Pons (tissue), 1 donor: ENCODE results near the gene DNAJC30.

ENCODE experiments used
- DNase-seq: peaks from one replicate; pipeline ENCODE4 v3.0.0-alpha.2; 2016; ENCODE audit warnings: low spot score

DNAJC30 gene

DNA sequence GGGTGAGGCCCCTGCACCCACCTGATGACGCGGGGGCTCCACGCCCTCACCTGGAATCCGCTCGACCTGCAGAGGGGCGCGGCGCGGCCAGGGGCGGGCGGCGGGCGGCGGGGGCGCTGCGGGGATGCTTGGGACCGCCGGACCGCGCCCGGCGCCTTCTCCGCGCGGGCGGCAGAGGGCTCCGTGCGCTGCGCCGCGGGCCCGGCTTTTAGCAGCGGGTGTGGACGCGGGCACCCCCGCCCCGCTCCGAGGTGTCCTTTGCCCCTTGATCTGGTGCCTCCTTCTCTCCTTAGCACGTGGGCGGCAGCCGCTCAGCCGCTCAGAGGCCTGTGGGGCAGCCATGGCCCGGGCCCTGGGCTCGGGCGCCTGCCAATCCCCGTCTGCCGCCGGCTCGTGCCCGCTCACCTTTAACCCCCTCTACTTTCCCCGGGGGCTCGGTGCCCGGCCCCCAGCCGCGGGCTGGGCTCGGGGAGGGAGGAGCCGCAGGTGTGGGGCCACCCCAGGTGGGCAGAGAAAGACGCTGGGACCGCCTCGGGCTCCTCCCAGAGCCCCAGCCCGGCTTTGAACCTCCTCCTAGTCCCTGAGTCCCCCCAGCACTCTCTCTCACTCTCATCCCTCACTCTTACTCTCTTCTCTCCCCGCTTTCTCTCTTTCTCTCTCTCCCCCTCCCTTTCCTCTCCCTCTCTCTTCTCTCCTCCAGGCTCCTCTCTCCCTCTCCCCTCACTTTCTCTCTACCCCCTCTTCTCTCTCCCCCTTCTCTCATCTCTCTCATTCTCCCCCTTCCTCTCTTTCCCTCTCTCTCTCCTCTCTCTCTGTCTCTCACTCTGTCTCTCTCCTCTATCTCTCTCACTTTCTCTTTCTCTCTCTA, 35.3 kb downstream of the DNAJC30 start:
- no peak for DNase-seq

DNA sequence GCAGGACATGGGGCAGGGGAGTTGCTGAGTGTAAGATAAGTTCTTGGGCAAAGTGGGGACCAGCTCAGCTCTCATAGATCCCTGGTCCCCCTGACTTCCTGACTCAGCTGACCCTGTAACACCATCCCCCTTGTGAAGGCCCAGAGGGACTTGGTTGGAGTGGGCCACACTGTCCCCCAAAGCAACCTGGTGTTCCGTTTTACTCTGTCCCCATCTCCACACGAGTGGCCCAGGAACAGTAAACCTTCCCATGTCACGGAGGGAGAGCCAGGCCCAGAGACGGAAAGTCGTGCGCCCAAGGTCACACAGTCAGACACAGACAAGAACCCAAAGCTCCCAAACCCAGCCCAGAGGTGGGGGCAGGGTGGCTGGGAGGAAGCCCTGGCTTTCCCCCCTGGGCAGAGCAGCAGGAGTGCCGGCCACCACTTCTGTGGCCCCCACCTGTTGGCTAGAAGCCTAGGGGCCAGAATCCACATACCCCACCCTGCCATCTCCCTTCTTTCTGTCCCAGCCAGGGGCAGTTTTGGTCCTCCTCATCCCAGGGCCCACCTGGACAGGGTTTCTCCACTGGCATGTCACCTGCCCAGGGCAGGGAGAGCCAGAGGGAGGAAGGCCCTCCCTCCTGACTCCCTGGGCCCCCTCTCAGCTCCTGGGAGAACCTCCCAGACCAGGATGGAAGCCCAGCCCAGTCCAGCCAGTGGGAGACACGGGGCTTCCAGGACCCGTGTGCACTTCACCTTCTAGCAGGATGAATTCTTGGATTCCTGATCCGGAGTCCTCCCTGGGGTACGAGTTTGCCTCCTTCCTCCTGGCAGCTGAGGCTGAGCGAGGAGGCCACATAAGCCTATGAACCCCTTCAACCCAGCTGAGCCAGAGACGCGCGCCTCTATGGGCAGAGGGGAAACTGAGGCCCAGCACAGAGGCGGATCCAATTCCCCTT, 36.2 kb downstream of the DNAJC30 start:
- DNase-seq, result no peak

DNA sequence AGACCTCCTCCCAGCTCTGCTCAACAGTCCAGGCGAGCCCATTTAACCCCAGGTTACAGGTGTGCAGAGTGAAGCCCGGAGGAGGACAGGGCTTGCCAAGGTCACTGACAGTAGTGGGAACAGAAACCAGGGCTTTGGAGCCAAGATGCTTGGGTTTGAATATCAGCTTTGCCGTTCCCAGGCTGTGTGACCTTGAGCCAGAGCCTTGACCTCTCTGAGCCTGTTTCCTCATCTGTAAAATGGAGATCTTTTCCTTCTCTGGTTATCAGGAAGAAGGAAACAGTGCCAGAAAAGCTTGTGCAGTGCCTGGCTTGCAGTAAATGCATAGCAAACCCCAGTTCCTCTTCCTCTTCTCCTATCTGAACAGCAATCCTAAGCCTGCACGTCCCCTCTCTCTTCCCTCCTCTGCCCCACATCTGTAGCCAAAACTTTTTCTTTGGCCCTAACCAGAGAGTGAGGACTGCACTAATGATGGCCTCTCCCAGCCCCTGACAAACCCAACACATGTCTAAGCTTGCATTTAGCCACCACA, 37.5 kb downstream of the DNAJC30 start:
- no peak for DNase-seq

DNA sequence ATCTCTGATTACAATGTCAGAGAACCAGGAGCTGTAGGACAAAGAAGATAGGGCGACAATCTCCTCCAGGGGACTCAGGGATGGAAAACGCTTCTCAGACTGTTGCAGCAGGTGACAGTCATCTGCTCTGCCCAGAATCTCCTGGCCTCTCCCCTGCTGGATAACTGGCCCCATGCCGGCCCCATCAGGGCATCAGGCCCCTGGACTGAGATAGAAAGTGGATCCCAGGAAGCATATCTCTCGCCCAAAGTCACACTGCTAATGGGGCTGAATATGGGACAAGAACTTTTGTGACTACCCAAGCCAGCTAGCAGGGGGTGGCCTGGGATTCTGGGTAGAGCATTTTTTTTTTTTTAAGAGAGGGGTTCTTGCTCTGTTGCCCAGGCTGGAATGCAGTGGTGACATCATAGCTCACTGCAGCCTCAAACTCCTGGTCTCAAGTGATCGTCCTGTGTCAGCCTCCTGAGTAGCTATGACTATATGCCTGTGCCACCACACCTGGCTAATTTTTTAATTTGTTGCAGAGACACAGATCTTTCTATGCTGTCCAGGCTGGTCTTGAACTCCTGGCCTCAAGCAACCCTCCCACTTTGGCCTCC, 38.5 kb downstream of the DNAJC30 start:
- DNase-seq, result no peak

DNA sequence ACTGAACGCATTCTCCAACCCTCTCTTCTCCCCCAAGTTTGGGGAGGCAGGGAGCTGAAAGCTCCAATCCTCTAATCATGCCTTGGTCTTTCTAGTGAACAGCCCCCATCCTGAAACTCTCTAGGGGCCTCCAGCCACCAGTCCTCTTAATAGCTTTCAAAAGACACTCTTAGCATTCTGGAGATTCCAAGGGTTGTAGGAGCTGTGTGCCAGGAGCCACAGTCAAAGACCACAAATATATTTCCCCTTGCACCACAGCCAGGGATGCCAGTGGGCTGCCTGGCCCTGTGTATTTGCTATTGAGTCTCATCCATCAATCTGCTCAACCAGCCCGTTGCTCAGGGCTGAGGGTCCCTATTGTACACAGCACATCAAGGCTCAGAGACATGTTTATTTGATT, 40.4 kb downstream of the DNAJC30 start:
- DNase-seq, result no peak

DNA sequence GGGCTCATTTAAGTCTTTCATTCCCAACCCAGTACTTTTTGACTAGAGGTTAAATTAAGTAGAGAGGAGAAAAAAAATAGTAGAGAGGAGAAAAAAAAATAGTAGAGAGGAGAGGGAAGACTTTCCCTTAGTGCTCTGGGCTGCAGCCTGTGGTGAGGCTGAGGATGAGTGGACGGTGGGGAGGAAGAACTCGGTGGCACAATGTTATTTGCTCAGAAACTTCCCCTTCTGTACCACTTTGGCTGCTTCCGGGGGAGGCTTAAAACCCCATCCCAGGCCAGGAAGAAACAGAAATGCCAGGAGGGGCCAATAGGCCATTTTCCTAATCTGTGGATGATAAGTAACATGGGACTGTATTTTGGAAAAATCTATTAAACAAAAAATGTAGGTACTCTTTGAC, 44.3 kb downstream of the DNAJC30 start:
- DNase-seq, result no peak

DNA sequence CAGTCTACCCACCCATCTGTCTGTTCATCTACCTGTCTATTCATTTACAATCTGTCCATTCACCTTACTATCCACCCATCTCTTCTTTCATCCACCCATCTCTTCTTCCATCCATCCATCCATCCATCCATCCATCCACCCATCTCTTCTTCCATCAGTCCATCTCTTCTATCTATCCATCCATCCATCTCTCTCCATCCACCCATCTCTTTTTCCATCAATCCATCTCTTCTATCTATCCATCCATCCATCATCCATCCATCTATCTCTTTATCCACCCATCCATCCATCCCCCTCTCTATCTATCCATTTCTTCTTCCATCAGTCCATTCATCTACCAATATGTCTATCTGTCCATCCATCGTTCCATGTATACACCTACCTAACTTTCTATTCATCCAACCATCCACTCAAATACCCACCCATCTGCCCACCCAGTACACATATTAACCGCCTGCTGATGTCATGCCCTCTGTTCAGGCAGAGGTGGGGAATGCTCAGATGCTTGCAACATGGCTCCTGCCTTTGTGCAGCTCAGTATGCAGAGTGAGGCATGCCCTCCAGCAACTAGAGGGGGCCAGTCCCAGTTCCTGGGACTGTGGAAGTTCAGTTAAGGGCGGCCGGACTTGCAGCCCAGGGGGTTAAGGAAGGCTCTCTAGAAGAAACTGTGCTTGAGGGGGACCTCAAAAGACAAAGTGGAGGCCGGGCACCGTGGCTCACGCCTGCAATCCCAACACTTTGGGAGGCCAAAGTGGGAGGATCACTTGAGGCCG, 47.6 kb downstream of the DNAJC30 start:
- DNase-seq, result no peak

DNA sequence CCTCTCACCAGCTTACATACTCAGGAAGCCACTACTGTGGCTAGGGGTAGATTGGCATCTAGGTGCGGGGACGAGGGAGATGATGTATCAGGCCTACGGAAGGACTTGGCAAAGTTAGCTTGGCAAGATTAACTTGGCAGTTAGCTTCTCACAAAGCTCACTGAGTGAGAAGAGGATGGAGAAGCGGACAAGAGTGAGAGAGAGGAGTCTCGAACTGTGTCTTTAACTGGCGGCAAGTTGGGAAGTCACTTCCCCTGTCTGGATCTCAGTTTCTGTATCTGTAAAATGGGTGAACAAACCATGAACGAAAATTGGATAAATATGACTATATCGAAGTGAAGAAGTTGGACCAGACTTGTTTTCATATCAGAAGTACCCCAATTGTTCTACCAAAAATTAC, 49.4 kb downstream of the DNAJC30 start:
- DNase-seq, result no peak

DNA sequence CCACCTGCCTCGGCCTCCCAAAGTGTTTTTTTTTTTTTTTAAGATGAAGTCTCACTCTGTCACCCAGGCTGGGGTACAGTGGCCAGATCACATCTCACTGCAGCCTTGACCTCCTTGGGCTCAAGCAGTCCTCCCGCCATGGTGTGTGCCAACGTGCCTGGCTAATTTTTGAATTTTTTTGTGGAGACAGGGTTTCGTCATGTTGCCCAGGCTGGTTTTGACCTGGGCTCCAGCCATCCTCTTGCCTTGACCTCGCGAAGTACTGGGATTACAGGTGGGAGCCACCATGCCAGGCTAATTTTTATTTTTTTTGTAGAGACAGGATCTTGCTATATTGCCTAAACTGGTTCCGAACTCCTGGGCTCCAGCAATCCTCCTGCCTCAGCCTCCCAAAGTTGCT, 49.9 kb downstream of the DNAJC30 start:
- no peak for DNase-seq

DNA sequence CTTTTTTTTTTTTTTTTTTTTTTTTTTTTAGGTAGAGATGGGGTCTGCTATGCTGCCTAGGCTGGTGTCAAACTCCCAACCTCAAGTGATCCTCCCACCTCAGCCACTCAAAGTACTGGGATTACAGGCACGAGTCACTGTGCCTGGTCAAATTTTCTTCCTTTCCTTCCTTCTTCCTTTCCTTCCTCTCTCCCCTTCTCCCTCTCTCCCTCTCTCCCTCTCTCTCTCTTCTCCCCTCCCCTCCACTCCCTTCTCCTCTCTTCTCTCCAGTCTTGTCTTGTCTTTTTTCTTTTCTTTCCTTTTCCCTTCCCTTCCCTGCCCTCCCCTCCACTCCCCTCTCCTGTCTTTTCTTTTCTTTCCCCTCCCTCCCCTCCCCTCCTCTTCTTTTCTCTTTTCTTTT, 51.7 kb downstream of the DNAJC30 start:
- DNase-seq, result no peak
